IMR-90 (cell line): Measurements from ENCODE around the gene IFRD1. TPM values are rescaled to one million over a fixed set of nuclear protein-coding genes. Genes with fewer than 3 reads are reported as not detected.

Source experiments
- ATAC-seq: fragments of 200-7000 bp; cut with Tn5 transposase; 2 replicates; pipeline ENCODE4 v1.9.1; 2020; ENCODE audit warnings: low read depth, mild to moderate bottlenecking, moderate library complexity
- BruUV-seq: library from RNA; stranded (reverse); fragments of 400-500 nt; replicated peaks from 2 replicates; lab custom pipeline; 2021; lab: Mats Ljungman, UMichigan
- CTCF ChIA-PET: fragments of 300-600 bp; formaldehyde crosslinking; extraction: SDS; loops from one replicate; lab custom pipeline; 2021; ENCODE audit warnings: antibody characterized with exemption; lab: Yijun Ruan, JAX
- POLR2A ChIA-PET: fragments of 300-600 bp; sonication (Branson Sonifier 250); formaldehyde crosslinking; loops from one replicate; lab custom pipeline; 2022; ENCODE audit warnings: antibody characterized with exemption; ENCODE audit not compliant: unreplicated experiment; lab: Charles Lee
- DNase-seq: peaks from one replicate; pipeline ENCODE4 v3.0.0; 2013
- H2AFZ ChIP-seq: replicated peaks from 2 replicates; pipeline ENCODE3; 2013; ENCODE audit warnings: low read length, mild to moderate bottlenecking; ENCODE audit not compliant: poor library complexity
- H2AK5ac ChIP-seq: 2 replicates; pipeline ENCODE4 v1.6.1; 2013; ENCODE audit warnings: low read depth, low read length, inconsistent platforms
- H2AK9ac ChIP-seq: replicated peaks from 2 replicates; pipeline ENCODE3; 2013; ENCODE audit warnings: mild to moderate bottlenecking, low read depth, low read length, moderate library complexity; ENCODE audit not compliant: poor library complexity
- H2BK120ac ChIP-seq: 2 replicates; pipeline ENCODE4 v1.6.1; 2013; ENCODE audit warnings: low read depth, low read length, inconsistent platforms
- H2BK15ac ChIP-seq: 3 replicates; pipeline ENCODE4 v1.6.1; 2013; ENCODE audit warnings: low read depth, low read length, inconsistent platforms
- H2BK20ac ChIP-seq: 2 replicates; pipeline ENCODE4 v1.6.1; 2013; ENCODE audit warnings: low read depth, mild to moderate bottlenecking, inconsistent platforms, low read length, moderate library complexity
- H2BK5ac ChIP-seq: 2 replicates; pipeline ENCODE4 v1.6.1; 2013; ENCODE audit warnings: mild to moderate bottlenecking, low read depth, low read length, inconsistent platforms; ENCODE audit not compliant: poor library complexity, severe bottlenecking
- H3K14ac ChIP-seq: replicated peaks from 2 replicates; pipeline ENCODE4 v1.6.1; 2013; ENCODE audit warnings: low read depth, low read length, inconsistent platforms
- H3K18ac ChIP-seq: 2 replicates; pipeline ENCODE4 v1.6.1; 2013; ENCODE audit warnings: low read depth, low read length, control low read depth
- H3K23ac ChIP-seq: 2 replicates; pipeline ENCODE4 v1.6.1; 2013; ENCODE audit warnings: low read depth, low read length, inconsistent platforms
- H3K27ac ChIP-seq: 2 replicates; pipeline ENCODE4 v1.5.1; 2013; ENCODE audit warnings: mild to moderate bottlenecking, control low read depth, low read length; ENCODE audit not compliant: insufficient read depth
- H3K27me3 ChIP-seq: 2 replicates; pipeline ENCODE4 v1.6.1; 2013; ENCODE audit warnings: low read length; ENCODE audit not compliant: control insufficient read depth, insufficient read depth
- H3K36me3 ChIP-seq: 2 replicates; pipeline ENCODE4 v1.6.1; 2013; ENCODE audit warnings: low read length, mixed read lengths; ENCODE audit not compliant: control insufficient read depth, insufficient read depth
- H3K4ac ChIP-seq: 2 replicates; pipeline ENCODE4 v1.6.1; 2013; ENCODE audit warnings: low read depth, low read length, inconsistent platforms
- H3K4me1 ChIP-seq: 2 replicates; pipeline ENCODE4 v1.6.1; 2013; ENCODE audit warnings: low read length, mixed read lengths; ENCODE audit not compliant: control insufficient read depth, insufficient read depth
- H3K4me2 ChIP-seq: 2 replicates; pipeline ENCODE4 v1.6.1; 2013; ENCODE audit warnings: low read depth, mild to moderate bottlenecking, control low read depth, low read length, moderate library complexity
- H3K4me3 ChIP-seq: 2 replicates; pipeline ENCODE4 v1.5.1; 2013; ENCODE audit warnings: low read depth, mild to moderate bottlenecking, control low read depth, low read length, moderate library complexity; ENCODE audit not compliant: insufficient read depth
- H3K56ac ChIP-seq: 2 replicates; pipeline ENCODE4 v1.6.1; 2013; ENCODE audit warnings: low read length, inconsistent platforms; ENCODE audit not compliant: insufficient read depth; ENCODE audit errors: extremely low read depth
- H3K79me1 ChIP-seq, 2 experiments: 2 replicates each; pipeline ENCODE4 v1.6.1; 2013; ENCODE audit warnings: low read length in 2 of 2, inconsistent platforms in 1 of 2, low read depth in 1 of 2
- H3K9ac ChIP-seq: 2 replicates; pipeline ENCODE4 v1.6.1; 2013; ENCODE audit warnings: low read depth, low read length, control low read depth
- H3K9me1 ChIP-seq: 2 replicates; pipeline ENCODE4 v1.6.1; 2013; ENCODE audit warnings: low read length, inconsistent platforms; ENCODE audit not compliant: insufficient read depth
- H3K9me3 ChIP-seq: 2 replicates; pipeline ENCODE4 v1.6.1; 2013; ENCODE audit warnings: low read length; ENCODE audit not compliant: control insufficient read depth, insufficient read depth
- H4K20me1 ChIP-seq: 2 replicates; pipeline ENCODE4 v1.6.1; 2013; ENCODE audit warnings: low read length, inconsistent platforms; ENCODE audit not compliant: insufficient read depth
- H4K5ac ChIP-seq: 2 replicates; pipeline ENCODE4 v1.6.1; 2013; ENCODE audit warnings: mild to moderate bottlenecking, low read depth, low read length, control low read depth
- H4K8ac ChIP-seq, 2 experiments: 2 replicates each; pipeline ENCODE4 v1.6.1; 2013; ENCODE audit warnings: low read depth in 2 of 2, low read length in 2 of 2, control low read depth in 1 of 2, inconsistent platforms in 1 of 2
- H4K91ac ChIP-seq: 2 replicates; pipeline ENCODE4 v1.6.1; 2013; ENCODE audit warnings: low read depth, low read length, inconsistent platforms; ENCODE audit not compliant: insufficient read depth
- BHLHE40 ChIP-seq: fragments of 150-350 bp; IDR thresholded peaks from 2 replicates; pipeline ENCODE4 v1.6.1; 2016; ENCODE audit warnings: mild to moderate bottlenecking, low read depth, low read length
- CEBPB ChIP-seq: IDR thresholded peaks from 2 replicates; pipeline ENCODE4 v1.6.1; 2012; ENCODE audit warnings: low read depth, low read length, improper control_type of control experiment
- CHD1 ChIP-seq: IDR thresholded peaks from 2 replicates; pipeline ENCODE4 v1.6.1; 2012; ENCODE audit warnings: low read depth, low read length, improper control_type of control experiment
- FOS ChIP-seq: fragments of 150-350 bp; IDR thresholded peaks from 2 replicates; pipeline ENCODE4 v1.6.1; 2016; ENCODE audit warnings: low read depth, low read length
- MAFK ChIP-seq: IDR thresholded peaks from 2 replicates; pipeline ENCODE4 v1.6.1; 2012; ENCODE audit warnings: low read depth, low read length, improper control_type of control experiment
- MAZ ChIP-seq: IDR thresholded peaks from 2 replicates; pipeline ENCODE4 v1.6.1; 2012; ENCODE audit warnings: low read depth, mild to moderate bottlenecking, low read length, improper control_type of control experiment, moderate library complexity, borderline replicate concordance
- MXI1 ChIP-seq: IDR thresholded peaks from 2 replicates; pipeline ENCODE4 v1.6.1; 2012; ENCODE audit warnings: low read depth, mild to moderate bottlenecking, low read length, moderate library complexity, borderline replicate concordance
- NFE2L2 ChIP-seq: fragments of 150-350 bp; IDR thresholded peaks from 2 replicates; pipeline ENCODE4 v1.6.1; 2016; ENCODE audit warnings: low read depth, mild to moderate bottlenecking, low read length
- POLR2A ChIP-seq: IDR thresholded peaks from 2 replicates; pipeline ENCODE4 v1.6.1; 2012; ENCODE audit warnings: mild to moderate bottlenecking, low read depth, low read length
- RAD21 ChIP-seq: IDR thresholded peaks from 2 replicates; pipeline ENCODE4 v1.6.1; 2012; ENCODE audit warnings: low read length, improper control_type of control experiment
- RCOR1 ChIP-seq: IDR thresholded peaks from 2 replicates; pipeline ENCODE4 v1.6.1; 2012; ENCODE audit warnings: mild to moderate bottlenecking, low read length, improper control_type of control experiment; ENCODE audit not compliant: insufficient replicate concordance
- RFX5 ChIP-seq: IDR thresholded peaks from 2 replicates; pipeline ENCODE4 v1.8.0; 2012; ENCODE audit warnings: low read depth, mild to moderate bottlenecking, low read length, moderate library complexity
- SMC3 ChIP-seq: fragments of 150-350 bp; IDR thresholded peaks from 2 replicates; pipeline ENCODE4 v1.6.1; 2016; ENCODE audit warnings: low read depth, mild to moderate bottlenecking, antibody characterized with exemption, low read length, moderate library complexity
- WGBS, 2 experiments: methylation state at CpG; one replicate each; pipeline versions ENCODE4 v1.1.5 to v1.1.7; 2013; ENCODE audit warnings: missing lambda C conversion rate in 2 of 2; ENCODE audit not compliant: insufficient read length in 1 of 2; ENCODE audit errors: extremely low coverage in 2 of 2; 5-methylcytosine and 5-hydroxymethylcytosine counted together
- dilution Hi-C: fragments of 300-500 bp; cut with HindIII; formaldehyde crosslinking; loops from one replicate; pipeline ENCODE4 v1.14.3; 2018; ENCODE audit warnings: low sequenced_read_pairs; ENCODE audit not compliant: unreplicated experiment
- in situ Hi-C: fragments of 300-500 bp; cut with MboI; formaldehyde crosslinking; loops from 3 replicates; pipeline ENCODE4 v1.14.3; 2019; ENCODE audit warnings: low sequenced_read_pairs, inconsistent platforms, mixed read lengths
- intact Hi-C: fragments of 100-400 bp; cut with micrococcal nuclease; formaldehyde crosslinking; loops from 2 replicates; pipeline ENCODE4 v1.10.0; 2022
- polyA plus RNA-seq, 3 experiments: library from polyadenylated mRNA; depleted of rRNA; stranded (reverse); fragments of >200 nt; gene quantifications; 2 replicates each; pipeline ENCODE4 v1.2.3, GENCODE V29; 2012; ENCODE audit warnings: low replicate concordance in 1 of 3
- total RNA-seq: library from RNA; depleted of rRNA; stranded (reverse); fragments of >200 nt; gene quantifications from 2 replicates; pipeline ENCODE4 v1.2.3, GENCODE V29; 2012
- TF ChIP-seq, protein P1 (sequence below): conservative IDR thresholded peaks from 2 replicates; pipeline ENCODE4 v1.5.1; 2012; ENCODE audit warnings: mild to moderate bottlenecking, low read depth, low read length, improper control_type of control experiment
- TF ChIP-seq, protein P2 (sequence below): fragments of 150-350 bp; IDR thresholded peaks from 2 replicates; pipeline ENCODE4 v1.6.1; 2017; ENCODE audit warnings: mild to moderate bottlenecking, antibody characterized with exemption, low read length, low read depth
- TF ChIP-seq, protein P3 (sequence below): fragments of 150-350 bp; IDR thresholded peaks from 2 replicates; pipeline ENCODE4 v1.6.1; 2016; ENCODE audit warnings: low read depth, mild to moderate bottlenecking, low read length, moderate library complexity, borderline replicate concordance

IFRD1 gene
- total and polyA plus RNA-seq, 2 of the 4 experiments (the other 2 are of a cell fraction) = 18.3 to 25.3 TPM

DNA sequence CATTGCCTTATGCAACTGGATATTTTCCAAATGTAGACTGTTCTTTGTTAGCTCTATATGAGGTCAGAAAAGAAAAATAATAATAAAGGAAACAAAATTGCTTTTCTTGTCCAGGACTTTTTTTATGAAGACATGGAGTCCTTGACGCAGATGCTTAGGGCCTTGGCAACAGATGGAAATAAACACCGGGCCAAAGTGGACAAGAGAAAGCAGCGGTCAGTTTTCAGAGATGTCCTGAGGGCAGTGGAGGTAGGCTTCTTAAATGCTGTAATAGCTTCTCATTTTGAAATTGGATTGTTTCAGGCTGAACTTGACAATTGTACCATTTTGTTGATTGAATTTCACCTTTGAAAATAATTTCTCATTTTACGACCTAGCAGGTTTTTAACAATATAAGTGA lies 17.6 kb downstream of the IFRD1 start:
- ChIA-PET CTCF (interaction anchor here (0.5 to 0.9 kb wide), 3 partner anchors 10 to 692 kb away, joined by 3 to 9 read pairs (median 3); no protein-coding TSS in a partner anchor), POLR2A (no interaction called here)
- H2BK15ac ChIP-seq = no peak overlapping the region
- no peak overlapping the region for H3K4me2 ChIP-seq
- H3K4me3 ChIP-seq = no peak overlapping the region
- no peak overlapping the region for H2AFZ ChIP-seq
- peaks cover 27 to 36% of the 10 kb centered on the region in 2 experiments for H3K79me1 ChIP-seq
- in situ Hi-C loops (no loop called here), intact Hi-C loops (no loop called here), dilution Hi-C loops (no loop called here)
- no peak overlapping the region for H2BK120ac ChIP-seq
- H4K5ac ChIP-seq = no peak overlapping the region
- DNase-seq (no peak), ATAC-seq (no peak)
- peaks cover 38% of the 10 kb centered on the region for H3K36me3 ChIP-seq
- no peak overlapping the region for H2AK5ac ChIP-seq
- no peak overlapping the region for H4K8ac ChIP-seq
- no peak overlapping the region for H3K9ac ChIP-seq
- no peak overlapping the region for H3K4ac ChIP-seq
- H3K9me1 ChIP-seq = no peaks in the 10 kb centered on the region
- no peak overlapping the region for H2BK5ac ChIP-seq
- H4K20me1 ChIP-seq = peaks cover 9% of the 10 kb centered on the region; the same call in 1 of the 2 replicates
- WGBS, 2 experiments = 100% methylated on average over 3 of the region's 4 CpGs; no CpG with 5 or more reads in 1 of the 2 experiments
- H3K23ac ChIP-seq = no peak overlapping the region
- H3K27ac ChIP-seq = no peak overlapping the region
- H3K4me1 ChIP-seq = no peaks in the 10 kb centered on the region; the same call in 1 of the 2 replicates
- no peak overlapping the region for H2AK9ac ChIP-seq
- no peak overlapping the region for H3K18ac ChIP-seq
- no peak for TF ChIP-seq CHD1
- no peak for TF ChIP-seq POLR2A
- TF ChIP-seq RFX5 = no peak
- no peak for TF ChIP-seq BHLHE40
- no peak for TF ChIP-seq NFE2L2
- no peak for TF ChIP-seq RAD21
- no peak for TF ChIP-seq MAFK
- no peak for TF ChIP-seq MXI1
- TF ChIP-seq, protein P1, sequence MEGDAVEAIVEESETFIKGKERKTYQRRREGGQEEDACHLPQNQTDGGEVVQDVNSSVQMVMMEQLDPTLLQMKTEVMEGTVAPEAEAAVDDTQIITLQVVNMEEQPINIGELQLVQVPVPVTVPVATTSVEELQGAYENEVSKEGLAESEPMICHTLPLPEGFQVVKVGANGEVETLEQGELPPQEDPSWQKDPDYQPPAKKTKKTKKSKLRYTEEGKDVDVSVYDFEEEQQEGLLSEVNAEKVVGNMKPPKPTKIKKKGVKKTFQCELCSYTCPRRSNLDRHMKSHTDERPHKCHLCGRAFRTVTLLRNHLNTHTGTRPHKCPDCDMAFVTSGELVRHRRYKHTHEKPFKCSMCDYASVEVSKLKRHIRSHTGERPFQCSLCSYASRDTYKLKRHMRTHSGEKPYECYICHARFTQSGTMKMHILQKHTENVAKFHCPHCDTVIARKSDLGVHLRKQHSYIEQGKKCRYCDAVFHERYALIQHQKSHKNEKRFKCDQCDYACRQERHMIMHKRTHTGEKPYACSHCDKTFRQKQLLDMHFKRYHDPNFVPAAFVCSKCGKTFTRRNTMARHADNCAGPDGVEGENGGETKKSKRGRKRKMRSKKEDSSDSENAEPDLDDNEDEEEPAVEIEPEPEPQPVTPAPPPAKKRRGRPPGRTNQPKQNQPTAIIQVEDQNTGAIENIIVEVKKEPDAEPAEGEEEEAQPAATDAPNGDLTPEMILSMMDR = no peak
- TF ChIP-seq SMC3 = no peak
- TF ChIP-seq, protein P2, sequence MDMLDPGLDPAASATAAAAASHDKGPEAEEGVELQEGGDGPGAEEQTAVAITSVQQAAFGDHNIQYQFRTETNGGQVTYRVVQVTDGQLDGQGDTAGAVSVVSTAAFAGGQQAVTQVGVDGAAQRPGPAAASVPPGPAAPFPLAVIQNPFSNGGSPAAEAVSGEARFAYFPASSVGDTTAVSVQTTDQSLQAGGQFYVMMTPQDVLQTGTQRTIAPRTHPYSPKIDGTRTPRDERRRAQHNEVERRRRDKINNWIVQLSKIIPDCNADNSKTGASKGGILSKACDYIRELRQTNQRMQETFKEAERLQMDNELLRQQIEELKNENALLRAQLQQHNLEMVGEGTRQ = no peak
- TF ChIP-seq RCOR1 = no peak
- no peak for TF ChIP-seq MAZ
- TF ChIP-seq, protein P3, sequence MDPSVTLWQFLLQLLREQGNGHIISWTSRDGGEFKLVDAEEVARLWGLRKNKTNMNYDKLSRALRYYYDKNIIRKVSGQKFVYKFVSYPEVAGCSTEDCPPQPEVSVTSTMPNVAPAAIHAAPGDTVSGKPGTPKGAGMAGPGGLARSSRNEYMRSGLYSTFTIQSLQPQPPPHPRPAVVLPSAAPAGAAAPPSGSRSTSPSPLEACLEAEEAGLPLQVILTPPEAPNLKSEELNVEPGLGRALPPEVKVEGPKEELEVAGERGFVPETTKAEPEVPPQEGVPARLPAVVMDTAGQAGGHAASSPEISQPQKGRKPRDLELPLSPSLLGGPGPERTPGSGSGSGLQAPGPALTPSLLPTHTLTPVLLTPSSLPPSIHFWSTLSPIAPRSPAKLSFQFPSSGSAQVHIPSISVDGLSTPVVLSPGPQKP = no peak
- no peak for TF ChIP-seq CEBPB
- TF ChIP-seq FOS = no peak
- no peak overlapping the region for H3K14ac ChIP-seq
- H3K27me3 ChIP-seq = no peaks in the 10 kb centered on the region
- no peaks in the 10 kb centered on the region for H3K9me3 ChIP-seq
- no peak overlapping the region for H4K91ac ChIP-seq
- no peak overlapping the region for H2BK20ac ChIP-seq
- H3K56ac ChIP-seq = no peak overlapping the region
- BruUV-seq = no TSS peak
